GM12872 (cell line): ENCODE measurements around the gene HOXB3.

Experiments used
- CTCF ChIP-seq: IDR thresholded peaks from 3 replicates; pipeline ENCODE4 v1.5.1; 2011; ENCODE audit warnings: low read depth, mild to moderate bottlenecking, low read length, moderate library complexity; ENCODE audit not compliant: insufficient read depth

The HOXB3 gene

GRCh38 chr17:48558057-48558830 lies 31.8 kb downstream of the HOXB3 start:
- no peak for TF ChIP-seq CTCF

- TF ChIP-seq CTCF = no peak
These were observed 33.3 kb downstream of the HOXB3 start for GRCh38 chr17:48556576-48557401.

GRCh38 chr17:48556229-48556575 lies 33.8 kb downstream of the HOXB3 start:
- no peak for TF ChIP-seq CTCF

GRCh38 chr17:48555258-48556228 lies 34.5 kb downstream of the HOXB3 start:
- no peak for TF ChIP-seq CTCF

- no peak for TF ChIP-seq CTCF
These were observed 35.4 kb downstream of the HOXB3 start for GRCh38 chr17:48554412-48555257.

GRCh38 chr17:48553826-48554225 lies 36.2 kb downstream of the HOXB3 start:
- TF ChIP-seq CTCF = no peak
